ENCODE data around the gene ZKSCAN3.
"Not testable (repeated sequence)": the region's sequence is repeated elsewhere in the genome, so short reads cannot be mapped to it uniquely, and the experiment has no call there.

Gene ZKSCAN3

DNA sequence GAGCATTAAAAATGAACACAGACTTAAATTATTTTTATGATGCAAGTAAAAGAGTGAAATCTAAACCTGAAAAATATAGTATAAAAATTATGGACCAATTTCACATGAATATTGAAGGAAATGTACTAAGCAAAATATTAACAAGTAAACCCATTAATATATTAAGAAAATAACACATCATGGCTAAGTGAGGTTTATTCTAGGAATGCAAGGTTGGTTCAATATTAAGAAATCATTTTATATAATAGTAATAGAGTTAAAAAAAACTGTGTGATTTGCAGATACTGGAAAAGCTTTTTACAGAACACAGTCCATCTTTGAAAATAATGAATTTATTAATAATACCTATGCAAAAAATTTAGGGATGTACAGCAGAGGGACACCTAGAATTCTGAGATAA lies 28.9 kb downstream of the ZKSCAN3 start:
- no peak for DNase-seq

GRCh38 chr6:28380381-28380780 lies 30.6 kb downstream of the ZKSCAN3 start:
- DNase-seq: no peak

- DNase-seq: peak; percentile 16
Observed at GRCh38 chr6:28383235-28384142, 33.7 kb downstream of the ZKSCAN3 start.

- no peak for DNase-seq
Observed at GRCh38 chr6:28384143-28384533, 34.4 kb downstream of the ZKSCAN3 start.

DNA sequence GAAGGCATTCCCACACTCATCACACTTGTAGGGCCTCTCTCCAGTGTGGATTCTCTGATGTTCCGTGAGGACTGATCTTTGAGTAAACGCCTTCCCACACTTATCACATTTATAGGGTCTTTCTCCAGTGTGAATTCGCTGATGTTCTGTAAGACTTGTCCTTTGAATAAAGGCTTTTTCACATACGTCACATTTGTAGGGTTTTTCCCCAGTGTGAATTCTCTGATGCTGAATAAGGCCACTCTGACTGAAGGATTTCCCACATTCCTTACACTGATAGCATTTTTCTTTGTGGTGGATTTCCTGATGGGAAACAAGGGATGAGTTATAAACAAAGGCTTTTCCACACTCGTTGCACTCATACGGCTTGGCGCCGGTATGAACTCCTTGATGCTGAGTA lies 40.9 kb downstream of the ZKSCAN3 start:
- no peak for DNase-seq

DNA sequence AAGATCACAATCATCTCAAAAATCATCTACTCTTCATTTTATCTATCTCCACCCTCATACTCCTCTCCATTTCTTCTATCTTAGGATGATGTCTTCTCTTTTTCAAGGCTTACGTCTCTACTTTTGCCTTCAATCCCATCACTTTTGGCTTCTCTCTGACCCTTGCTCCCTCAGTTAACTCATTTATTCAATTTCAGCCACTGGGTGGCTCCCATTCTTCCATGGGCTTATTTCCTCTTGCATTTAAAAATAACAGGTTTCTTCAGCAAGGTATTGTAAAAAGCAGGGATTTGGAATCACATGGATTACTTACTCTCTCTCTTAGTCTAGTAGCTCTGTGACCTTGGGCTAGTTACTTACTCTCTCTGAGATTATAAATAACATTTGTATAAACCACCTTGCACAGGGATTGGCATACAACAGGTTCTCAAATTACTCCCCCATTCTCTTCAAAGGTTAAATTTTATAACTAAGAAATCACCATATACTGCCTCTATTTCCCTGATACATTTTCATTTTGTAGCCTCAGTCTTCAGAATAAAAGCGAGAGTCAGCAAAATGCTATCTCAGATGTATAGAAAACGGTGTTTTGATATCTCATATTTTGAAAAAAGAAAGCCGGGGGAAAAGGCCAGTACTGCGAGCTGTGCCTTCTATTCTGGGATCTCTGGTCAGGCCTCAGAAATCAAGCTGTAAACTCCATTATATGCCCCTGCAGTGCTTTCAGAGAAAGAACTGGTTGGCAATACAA lies 44.3 kb downstream of the ZKSCAN3 start:
- no peak for DNase-seq

DNA sequence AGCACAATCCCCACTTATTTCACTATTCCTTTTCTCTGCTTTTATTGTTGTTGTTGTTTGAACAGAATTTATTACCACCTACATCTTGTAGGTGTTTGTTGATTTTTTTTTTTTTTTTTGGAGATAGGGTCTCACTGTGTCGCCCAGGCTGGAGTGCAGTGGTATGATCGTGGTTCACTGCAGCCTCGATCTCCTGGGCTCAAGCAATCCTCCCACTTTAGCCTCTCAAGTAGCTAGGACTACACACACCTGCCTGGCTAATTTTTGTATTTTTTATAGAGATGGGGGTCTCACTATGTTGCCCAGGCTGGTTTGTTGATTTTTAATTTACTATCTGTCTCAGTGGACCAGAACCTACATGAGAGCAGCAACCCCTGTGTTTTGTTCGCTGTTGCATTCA lies 46.2 kb downstream of the ZKSCAN3 start:
- no peak for DNase-seq

DNA sequence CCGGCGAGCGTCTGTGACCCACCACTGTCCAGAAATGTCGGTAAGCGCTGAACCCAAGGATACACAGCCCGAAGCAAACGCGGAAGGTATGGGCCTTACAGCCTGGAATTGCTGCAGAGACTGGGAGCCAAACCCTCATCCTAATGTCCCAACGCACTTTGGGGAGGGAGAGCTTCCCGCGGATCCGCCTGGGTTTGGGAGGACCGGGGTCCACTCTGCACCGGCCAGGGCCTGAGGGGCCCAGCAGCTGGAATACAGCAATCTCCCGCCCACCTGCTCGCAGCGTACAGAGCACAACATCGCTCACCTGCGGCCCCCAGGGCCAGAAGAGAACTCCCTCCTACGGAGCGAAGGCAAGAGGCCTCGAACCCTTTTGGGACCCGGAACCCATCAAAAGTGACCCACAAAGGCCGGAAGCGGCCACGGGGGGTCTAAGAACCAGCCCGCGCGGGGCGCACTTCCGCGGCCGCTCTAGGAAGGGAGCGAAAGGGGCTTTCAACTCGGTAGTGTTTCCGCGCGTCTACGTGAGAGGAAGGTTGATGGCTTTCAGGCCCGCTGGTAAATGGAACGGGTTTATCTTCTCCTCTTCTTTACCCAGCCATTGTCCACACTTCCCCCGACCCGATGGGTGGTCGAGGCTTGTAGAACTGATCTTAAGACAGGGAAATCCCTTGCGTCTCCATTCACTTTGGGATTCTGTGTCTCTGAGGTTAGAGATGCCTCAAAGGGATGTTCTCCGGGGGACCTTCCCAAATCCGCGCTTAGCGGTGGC lies 49.8 kb downstream of the ZKSCAN3 start, which contains the start of gene ZSCAN12:
TSS of gene ZSCAN12 (minus strand) at position 398 of the 772 bp plus-strand sequence. CDS start 1,342 bp downstream, outside the sequence.
- peak; percentile 69 for DNase-seq

GRCh38 chr6:28400122-28400451 lies 50.3 kb downstream of the ZKSCAN3 start:
- no peak for DNase-seq

DNA sequence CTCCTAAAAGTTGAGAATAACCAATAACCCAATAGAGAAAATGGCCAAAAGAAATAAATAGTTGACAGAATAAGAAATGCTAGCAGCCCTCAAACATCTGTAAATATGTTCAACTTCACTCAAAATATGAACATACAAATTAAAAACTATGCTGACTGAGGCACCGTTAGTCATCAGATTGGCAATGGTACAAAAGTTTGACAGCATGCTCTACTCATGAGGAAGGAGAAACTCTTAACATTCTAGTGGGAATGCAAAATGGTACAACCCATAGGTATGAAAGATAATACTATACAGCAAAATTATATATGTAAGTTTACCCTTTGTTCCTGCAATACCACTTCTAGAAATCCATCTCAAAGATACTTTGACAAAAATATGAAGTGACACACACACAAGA lies 51.4 kb downstream of the ZKSCAN3 start:
- DNase-seq: no peak

DNA sequence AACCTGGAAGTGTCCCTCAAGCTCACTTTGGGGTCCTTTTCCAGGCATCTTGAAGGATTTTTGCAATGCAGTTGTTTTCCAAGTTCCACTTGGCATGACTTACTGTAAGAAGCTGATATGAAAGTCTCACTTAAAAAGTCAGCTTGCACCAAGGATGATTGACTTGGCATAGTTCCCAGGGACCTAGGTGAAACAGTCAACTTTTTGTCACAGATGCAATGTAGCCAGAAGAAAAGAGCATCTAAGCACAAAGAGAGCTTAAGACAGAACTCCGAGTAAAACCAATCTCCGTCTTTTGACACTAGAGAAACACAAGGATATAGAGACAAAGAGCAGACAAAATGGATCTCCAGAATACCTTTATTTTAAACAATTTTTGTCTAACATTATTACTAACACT lies 52.5 kb downstream of the ZKSCAN3 start:
- no peak for DNase-seq

- not testable (repeated sequence) for DNase-seq
Observed at GRCh38 chr6:28403923-28404322, 54.2 kb downstream of the ZKSCAN3 start.

DNA sequence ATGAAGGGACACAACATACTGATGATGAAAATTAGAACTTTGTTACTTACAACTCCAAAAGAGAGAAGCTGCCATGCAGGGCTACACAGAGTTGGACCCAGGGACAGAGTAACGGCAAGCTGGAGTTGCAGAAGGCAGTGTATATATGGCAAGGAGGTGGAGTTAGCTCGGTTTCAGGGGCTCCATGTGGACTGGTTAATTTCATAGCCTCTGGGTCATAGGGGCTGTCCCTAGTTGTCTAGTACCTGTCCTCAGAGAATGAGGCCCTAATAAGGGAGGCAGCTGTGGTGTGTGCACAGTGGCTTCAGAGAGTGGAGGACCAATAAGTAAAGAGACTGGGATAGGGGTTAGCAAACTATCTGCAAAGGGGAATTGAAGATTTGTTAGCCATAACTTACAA lies 57.7 kb downstream of the ZKSCAN3 start:
- no peak for DNase-seq

DNA sequence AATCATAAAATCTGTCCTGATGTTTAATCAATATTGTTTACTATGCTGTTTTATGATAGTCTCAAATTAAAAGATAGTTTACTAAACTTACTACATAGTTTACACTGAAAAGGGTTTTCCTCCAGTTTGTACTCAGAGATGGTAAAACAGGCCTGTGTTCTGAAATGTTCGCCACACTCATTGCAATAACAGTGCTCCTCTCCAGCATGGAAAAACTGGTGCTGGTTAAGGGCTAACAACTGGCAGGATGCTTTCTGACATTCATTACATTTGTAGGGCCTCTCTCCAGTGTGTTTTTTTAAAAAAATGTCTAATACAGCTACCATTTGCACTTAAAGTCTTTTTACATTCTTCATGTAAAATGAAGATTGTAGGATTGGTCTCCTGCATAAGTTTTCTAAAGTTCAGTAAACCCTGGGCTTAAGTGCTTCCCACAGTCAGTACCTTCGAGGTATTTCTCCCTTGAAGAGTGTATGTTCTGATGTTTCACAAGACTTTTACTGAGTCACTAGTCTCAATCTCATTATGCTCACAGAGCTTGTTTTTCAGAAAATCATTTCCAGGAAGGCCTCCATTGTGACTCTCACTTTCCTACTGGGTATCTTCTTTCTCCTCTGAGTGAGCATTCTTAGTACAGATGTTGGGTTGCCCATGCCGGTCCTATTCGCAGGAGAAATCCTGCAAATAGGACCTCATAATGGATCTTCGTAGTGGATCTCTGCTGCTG lies 58.5 kb downstream of the ZKSCAN3 start:
- DNase-seq: no peak

- no peak for DNase-seq
Observed at GRCh38 chr6:28410767-28411166, 61.0 kb downstream of the ZKSCAN3 start.

DNA sequence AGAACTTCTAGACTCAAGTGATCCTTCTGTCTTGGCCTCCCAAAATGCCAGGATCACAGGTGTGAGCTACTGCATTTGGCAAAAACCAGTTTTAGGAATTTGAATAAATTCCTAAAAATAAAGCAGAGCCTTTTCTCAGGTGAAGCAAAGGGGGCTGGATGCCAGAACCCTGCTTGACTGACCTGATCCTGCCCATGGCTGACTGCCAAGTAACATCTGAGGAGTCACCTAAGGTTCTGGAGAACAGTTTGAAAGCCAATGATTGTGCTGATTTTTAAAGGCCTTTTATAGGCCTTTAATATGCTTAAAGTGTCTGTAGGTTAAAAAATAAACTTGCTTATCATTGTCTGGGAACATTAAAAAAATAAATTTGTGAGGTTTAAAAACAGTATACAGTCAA lies 63.9 kb downstream of the ZKSCAN3 start:
- no peak for DNase-seq
